ENCODE results near the gene UXT. TPM values are rescaled to one million over a fixed set of nuclear protein-coding genes. Genes with fewer than 3 reads are reported as not detected.
A peak's percentile ranks its signal among the peaks of the same experiment; 100 is the strongest.

Gene UXT
- total RNA-seq, 2 experiments from 2014 or later = 171 to 284 TPM

DNA sequence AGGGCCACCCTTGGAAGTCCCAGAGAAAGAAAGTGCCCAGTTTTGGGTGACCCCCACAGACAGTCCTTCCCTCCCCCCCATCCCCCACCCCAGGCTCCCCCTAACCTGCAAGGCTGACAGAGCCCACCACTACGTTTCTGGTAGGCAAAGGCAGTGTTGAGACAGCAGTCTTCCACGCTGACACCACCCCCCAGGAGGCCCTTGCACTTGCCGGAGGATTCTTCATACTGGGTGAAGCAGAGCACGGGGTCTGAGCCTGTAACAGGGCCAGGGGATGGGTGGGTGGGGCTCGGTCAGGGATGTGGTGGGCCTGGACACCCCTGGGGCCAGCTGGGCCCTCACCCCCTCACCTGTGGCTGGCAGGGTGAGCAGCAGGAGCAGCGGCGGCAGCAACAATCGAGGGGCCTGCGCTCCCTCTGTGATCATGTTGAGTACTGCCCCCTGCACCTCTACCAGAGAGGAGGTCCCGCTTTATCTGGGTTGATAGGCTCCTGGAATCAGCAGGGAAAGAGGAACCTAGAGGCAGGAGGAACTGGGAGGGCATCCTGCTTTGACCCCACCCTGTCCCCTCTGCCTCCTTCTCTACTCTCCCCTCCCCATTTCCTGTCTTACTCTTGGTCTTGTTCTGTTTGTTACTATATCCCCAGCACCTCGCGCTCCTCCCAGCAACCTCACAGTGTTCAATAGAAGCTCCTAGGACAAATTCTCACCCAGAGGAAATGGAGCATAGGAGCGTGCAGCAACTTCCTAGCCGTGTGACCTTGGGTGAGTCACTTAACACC is 29.4 kb downstream of the UXT start, which contains the start of gene CFP:
TSS of gene CFP (minus strand) at position 512 of the 782 bp plus-strand sequence. CDS start at position 426, 86 bp downstream.
- BruUV-seq (replicated peaks) = no TSS peak
- Histone ChIP-seq H3K9me3 (ENCODE audit: low read length) (no peaks in the 10 kb centered on the region), H4K20me1 (ENCODE audit: insufficient read depth, low read length) (no peaks in the 10 kb centered on the region), H3K9me2 (ENCODE audit: insufficient read depth, low read length) (no peaks in the 10 kb centered on the region), H3K27ac (ENCODE audit: low read depth, low read length, poor library complexity, severe bottlenecking) (no peak within 1 kb of the TSS), H3K4me2 (ENCODE audit: low read length) (peak within 1 kb of the TSS; percentile 37), H3K4me1 (ENCODE audit: insufficient read depth, low read length, poor library complexity, severe bottlenecking) (peaks cover 17% of the 10 kb centered on the region), H3K36me3 (ENCODE audit: insufficient read depth, low read length) (peaks cover 2% of the 10 kb centered on the region; the same call in 1 of the 2 replicates), H3K4me3 (ENCODE audit: low read depth, low read length, poor library complexity, severe bottlenecking) (no peak within 1 kb of the TSS), H3K79me2 (ENCODE audit: insufficient read depth, low read depth, low read length) (no peaks in the 10 kb centered on the region), H2AFZ (ENCODE audit: low read length) (peak within 1 kb of the TSS; percentile 49)
- ChIA-PET CTCF (ENCODE audit: unreplicated experiment) (no interaction called here), POLR2A (no interaction called here)
- DNase-seq (ENCODE audit: low spot score) = peak; percentile 40
- TF ChIP-seq EZH2phosphoT487 (IDR thresholded peaks at IDR 0.05; ENCODE audit: borderline replicate concordance, low read depth, low read length) = no peak
- TF ChIP-seq, protein P1, sequence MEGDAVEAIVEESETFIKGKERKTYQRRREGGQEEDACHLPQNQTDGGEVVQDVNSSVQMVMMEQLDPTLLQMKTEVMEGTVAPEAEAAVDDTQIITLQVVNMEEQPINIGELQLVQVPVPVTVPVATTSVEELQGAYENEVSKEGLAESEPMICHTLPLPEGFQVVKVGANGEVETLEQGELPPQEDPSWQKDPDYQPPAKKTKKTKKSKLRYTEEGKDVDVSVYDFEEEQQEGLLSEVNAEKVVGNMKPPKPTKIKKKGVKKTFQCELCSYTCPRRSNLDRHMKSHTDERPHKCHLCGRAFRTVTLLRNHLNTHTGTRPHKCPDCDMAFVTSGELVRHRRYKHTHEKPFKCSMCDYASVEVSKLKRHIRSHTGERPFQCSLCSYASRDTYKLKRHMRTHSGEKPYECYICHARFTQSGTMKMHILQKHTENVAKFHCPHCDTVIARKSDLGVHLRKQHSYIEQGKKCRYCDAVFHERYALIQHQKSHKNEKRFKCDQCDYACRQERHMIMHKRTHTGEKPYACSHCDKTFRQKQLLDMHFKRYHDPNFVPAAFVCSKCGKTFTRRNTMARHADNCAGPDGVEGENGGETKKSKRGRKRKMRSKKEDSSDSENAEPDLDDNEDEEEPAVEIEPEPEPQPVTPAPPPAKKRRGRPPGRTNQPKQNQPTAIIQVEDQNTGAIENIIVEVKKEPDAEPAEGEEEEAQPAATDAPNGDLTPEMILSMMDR (conservative IDR thresholded peaks at IDR 0.05; ENCODE audit: low read length) = no peak
- intact Hi-C loops (cut with micrococcal nuclease; ENCODE audit: unreplicated experiment) = loop anchor here (1.0 to 5.0 kb wide), 2 partner anchors 44 to 67 kb away; partner anchors contain the start of gene ARAF

GRCh38 chrX:47628982-47629381 is 30.0 kb downstream of the UXT start:
- TF ChIP-seq EZH2phosphoT487 (IDR thresholded peaks at IDR 0.05; ENCODE audit: borderline replicate concordance, low read depth, low read length) = no peak
- TF ChIP-seq, protein P1 (conservative IDR thresholded peaks at IDR 0.05; ENCODE audit: low read length) = peak; percentile 58

GRCh38 chrX:47625365-47625764 is 33.6 kb downstream of the UXT start:
- intact Hi-C loops (cut with micrococcal nuclease; ENCODE audit: unreplicated experiment) = loop anchor here (5.0 kb wide), 1 partner anchor 63 kb away; the partner anchor contains the start of gene ARAF
- ChIA-PET CTCF (ENCODE audit: unreplicated experiment) (no interaction called here), POLR2A (no interaction called here)
- Histone ChIP-seq H3K9me3 (ENCODE audit: low read length) (no peaks in the 10 kb centered on the region), H3K9me2 (ENCODE audit: insufficient read depth, low read length) (no peaks in the 10 kb centered on the region), H3K4me3 (ENCODE audit: low read depth, low read length, poor library complexity, severe bottlenecking) (no peak overlapping the region), H3K36me3 (ENCODE audit: insufficient read depth, low read length) (no peaks in the 10 kb centered on the region), H3K27ac (ENCODE audit: low read depth, low read length, poor library complexity, severe bottlenecking) (no peak overlapping the region), H4K20me1 (ENCODE audit: insufficient read depth, low read length) (no peaks in the 10 kb centered on the region), H3K4me1 (ENCODE audit: insufficient read depth, low read length, poor library complexity, severe bottlenecking) (peaks cover 16% of the 10 kb centered on the region), H3K79me2 (ENCODE audit: insufficient read depth, low read depth, low read length) (no peaks in the 10 kb centered on the region), H2AFZ (ENCODE audit: low read length) (no peak overlapping the region), H3K4me2 (ENCODE audit: low read length) (no peak overlapping the region)
- no peak for DNase-seq (ENCODE audit: low spot score)
- BruUV-seq (replicated peaks) = no TSS peak
- no peak for TF ChIP-seq EZH2phosphoT487 (IDR thresholded peaks at IDR 0.05; ENCODE audit: borderline replicate concordance, low read depth, low read length)
- TF ChIP-seq, protein P1 (conservative IDR thresholded peaks at IDR 0.05; ENCODE audit: low read length) = no peak

More at GRCh38 chrX:47628982-47629381, 30.0 kb downstream of the UXT start:
- no peaks in the 10 kb centered on the region for H4K20me1 ChIP-seq (ENCODE audit: insufficient read depth, low read length)
- H3K4me3 ChIP-seq (ENCODE audit: low read depth, low read length, poor library complexity, severe bottlenecking) = no peak overlapping the region
- H3K27ac ChIP-seq (ENCODE audit: low read depth, low read length, poor library complexity, severe bottlenecking) = no peak overlapping the region
- no peaks in the 10 kb centered on the region for H3K9me3 ChIP-seq (ENCODE audit: low read length)
- H3K36me3 ChIP-seq (ENCODE audit: insufficient read depth, low read length) = no peaks in the 10 kb centered on the region
- no peak overlapping the region for H2AFZ ChIP-seq (ENCODE audit: low read length)
- ChIA-PET POLR2A (no interaction called here), CTCF (ENCODE audit: unreplicated experiment) (no interaction called here)
- no peaks in the 10 kb centered on the region for H3K9me2 ChIP-seq (ENCODE audit: insufficient read depth, low read length)
- H3K4me2 ChIP-seq (ENCODE audit: low read length) = no peak overlapping the region
- BruUV-seq (replicated peaks) = no TSS peak
- intact Hi-C loops (cut with micrococcal nuclease; ENCODE audit: unreplicated experiment) = loop anchor here (1.0 to 5.0 kb wide), 2 partner anchors 44 to 67 kb away; partner anchors contain the start of gene ARAF
- H3K4me1 ChIP-seq (ENCODE audit: insufficient read depth, low read length, poor library complexity, severe bottlenecking) = peaks cover 17% of the 10 kb centered on the region
- H3K79me2 ChIP-seq (ENCODE audit: insufficient read depth, low read depth, low read length) = no peaks in the 10 kb centered on the region
- peak; percentile 43 for DNase-seq (ENCODE audit: low spot score)

All from OCI-LY7 (cell line).